Subcutaneous adipose tissue (tissue), 4 donors: ENCODE results near the gene NAV1. TPM values are rescaled to one million over a fixed set of nuclear protein-coding genes. Genes with fewer than 3 reads are reported as not detected.

Experiments used
- CTCF ChIP-seq: fragments of 450-650 bp; IDR thresholded peaks from one replicate; pipeline ENCODE4 v1.5.1; 2016; ENCODE audit warnings: low read depth, mild to moderate bottlenecking, control low read depth, antibody characterized with exemption, moderate library complexity
- total RNA-seq, 4 donors: library from RNA; depleted of rRNA; stranded (reverse); fragments of >200 nt; gene quantifications; one replicate each; pipeline ENCODE4 v1.1.0, GENCODE V29; 2016

The NAV1 gene
- total RNA-seq, 4 donors from 2014 or later, result 25.1 to 63.5 (median 45.6) TPM

- no peak for TF ChIP-seq CTCF
These were observed 37.0 kb downstream of the NAV1 start for GRCh38 chr1:201575912-201576311.

- TF ChIP-seq CTCF, result no peak
These were observed 38.0 kb downstream of the NAV1 start for GRCh38 chr1:201576914-201577313.

GRCh38 chr1:201578008-201578888 is 39.3 kb downstream of the NAV1 start:
- TF ChIP-seq CTCF, result no peak

- no peak for TF ChIP-seq CTCF
These were observed 43.9 kb downstream of the NAV1 start for GRCh38 chr1:201582705-201583442.

GRCh38 chr1:201583663-201584062 is 44.7 kb downstream of the NAV1 start:
- TF ChIP-seq CTCF, result no peak

GRCh38 chr1:201584471-201585092 is 45.7 kb downstream of the NAV1 start:
- TF ChIP-seq CTCF, result no peak

- TF ChIP-seq CTCF, result no peak
These were observed 46.2 kb downstream of the NAV1 start for GRCh38 chr1:201585093-201585483.
